AG09309 (cell line): ENCODE results near the gene CSNK1D.

Source experiments
- DNase-seq: peaks from one replicate; pipeline ENCODE4 v3.0.0-alpha.2; 2010; ENCODE audit warnings: low read depth
- H3K4me3 ChIP-seq: 2 replicates; pipeline ENCODE4 v1.5.1; 2011; ENCODE audit warnings: mild to moderate bottlenecking, low read depth, low read length, moderate library complexity; ENCODE audit not compliant: control insufficient read depth
- CTCF ChIP-seq: IDR thresholded peaks from 2 replicates; pipeline ENCODE4 v1.5.1; 2011; ENCODE audit warnings: mild to moderate bottlenecking, low read depth, low read length, inconsistent platforms; ENCODE audit not compliant: insufficient read depth, control insufficient read depth; ENCODE audit errors: missing control alignments

CSNK1D gene

DNA sequence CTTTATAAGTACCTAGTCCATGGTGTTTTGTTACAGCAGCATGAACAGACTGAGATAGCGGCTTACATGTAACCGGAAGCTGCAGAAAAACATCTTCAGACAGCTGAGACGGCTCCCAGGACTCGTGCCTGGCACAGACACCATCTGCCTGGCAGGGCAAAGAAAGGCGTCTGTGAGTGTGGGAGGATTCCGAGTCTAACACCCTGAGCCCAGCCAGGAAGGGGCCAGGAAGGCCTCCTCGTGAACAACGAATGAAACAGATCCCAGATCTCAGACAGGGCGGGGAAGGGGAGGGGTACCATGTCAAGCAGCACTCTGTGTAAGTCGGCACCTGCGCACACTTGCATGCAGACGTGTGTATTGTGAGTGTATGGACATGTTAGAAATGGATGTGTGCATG lies 4.4 kb upstream of the CSNK1D start:
- no peak overlapping the region for H3K4me3 ChIP-seq
- no peak for TF ChIP-seq CTCF
- DNase-seq: no peak

GRCh38 chr17:82276938-82277337 lies 3.4 kb upstream of the CSNK1D start:
- no peak for TF ChIP-seq CTCF
- no peak overlapping the region for H3K4me3 ChIP-seq
- no peak for DNase-seq

GRCh38 chr17:82275326-82275725 lies 1.8 kb upstream of the CSNK1D start:
- DNase-seq: no peak
- no peak for TF ChIP-seq CTCF
- no peak overlapping the region for H3K4me3 ChIP-seq

DNA sequence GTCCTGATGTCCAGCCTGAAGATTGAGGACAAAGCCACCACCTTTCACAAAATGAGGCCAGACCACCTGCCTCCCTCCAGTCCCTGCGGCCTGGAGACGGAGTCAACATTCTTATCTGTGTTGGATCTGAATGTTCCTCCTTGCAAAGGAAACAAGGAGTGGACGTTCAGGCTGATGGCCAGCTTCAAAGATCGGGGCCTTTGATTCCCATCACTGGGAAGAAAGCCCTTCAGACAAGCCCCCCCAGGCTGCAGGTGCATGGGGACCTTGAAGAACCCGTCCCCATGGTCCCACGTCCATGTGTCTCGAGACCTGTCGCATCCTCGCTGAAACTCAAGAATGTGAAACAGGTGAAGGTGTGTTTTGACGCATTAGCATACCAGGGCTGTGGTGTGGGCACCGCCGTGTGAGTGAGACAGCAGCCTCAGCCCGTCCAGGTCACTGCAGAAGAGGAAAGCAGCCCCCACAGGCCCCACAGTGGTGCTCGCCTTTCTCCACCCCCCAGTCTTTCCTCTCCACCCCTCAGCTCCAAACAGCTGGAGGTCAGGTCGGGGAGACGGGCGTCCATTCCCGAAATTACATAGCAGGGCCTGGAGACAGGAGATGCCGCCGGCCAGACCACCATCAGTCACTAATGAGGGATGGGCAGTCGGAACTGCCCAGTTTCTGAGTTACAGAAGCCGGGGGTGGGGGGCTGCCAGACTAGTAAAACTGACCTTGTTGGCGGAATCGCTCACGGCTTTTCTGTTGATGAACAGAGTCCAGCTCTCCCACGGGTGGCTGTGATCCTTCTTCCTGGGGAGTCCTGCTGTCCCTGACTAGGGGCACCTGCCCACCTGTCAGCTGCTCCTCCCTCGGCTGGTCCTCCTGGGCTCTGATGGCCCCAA lies 877 bp upstream of the CSNK1D start:
- no peak for DNase-seq
- peak overlapping the region; percentile 77 for H3K4me3 ChIP-seq
- TF ChIP-seq CTCF: no peak

- DNase-seq: no peak
- no peak for TF ChIP-seq CTCF
- H3K4me3 ChIP-seq: peak overlapping the region; percentile 77
Measured at GRCh38 chr17:82272495-82273326, 789 bp downstream of the CSNK1D start.

DNA sequence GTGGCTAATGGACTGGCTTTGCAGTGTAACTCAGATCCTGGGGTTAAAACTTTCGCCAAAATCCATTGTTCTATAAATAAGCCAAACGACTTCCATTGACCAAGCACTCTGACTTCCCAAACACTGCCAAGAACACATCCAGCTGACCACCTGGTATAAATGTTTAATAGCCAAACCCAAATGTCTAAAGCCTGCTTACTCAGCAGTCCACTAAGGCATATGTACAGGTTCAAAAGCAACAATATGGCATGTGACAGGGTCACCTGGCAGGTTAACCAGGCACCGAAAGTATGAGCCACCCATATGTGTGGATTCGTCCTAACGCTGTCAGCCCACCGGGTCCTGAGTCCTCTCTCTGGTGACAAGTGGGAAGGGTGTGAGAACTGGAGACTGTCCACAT lies 2.1 kb downstream of the CSNK1D start:
- no peak overlapping the region for H3K4me3 ChIP-seq
- no peak for TF ChIP-seq CTCF
- no peak for DNase-seq
